OCI-LY7 (cell line): ENCODE data around the gene ZNF626. TPM values are rescaled to one million over a fixed set of nuclear protein-coding genes. Genes with fewer than 3 reads are reported as not detected.

ENCODE experiments used
- BruUV-seq: library from RNA; stranded (reverse); fragments of 400-500 nt; replicated peaks from 2 replicates; lab custom pipeline; 2021; lab: Mats Ljungman, UMichigan
- CTCF ChIA-PET: fragments of 300-600 bp; sonication (Branson Sonifier 250); formaldehyde crosslinking; loops from one replicate; lab custom pipeline; 2022; ENCODE audit warnings: antibody characterized with exemption; ENCODE audit not compliant: unreplicated experiment; lab: Charles Lee
- POLR2A ChIA-PET: fragments of 300-600 bp; sonication (Branson Sonifier 250); formaldehyde crosslinking; loops from one replicate; lab custom pipeline; 2022; ENCODE audit warnings: antibody characterized with exemption; lab: Charles Lee
- DNase-seq: peaks from one replicate; pipeline ENCODE4 v3.0.0-alpha.2; 2015; ENCODE audit warnings: low spot score
- H2AFZ ChIP-seq: fragments of 200-600 bp; sonication (generic), shearing (Covaris generic); 2 replicates; pipeline ENCODE4 v1.6.1; 2014; ENCODE audit warnings: mild to moderate bottlenecking, antibody characterized with exemption, low read length, moderate library complexity
- H3K27ac ChIP-seq: fragments of 200-600 bp; sonication (generic); 2 replicates; pipeline ENCODE4 v1.5.1; 2014; ENCODE audit warnings: mixed run types, low read depth, mild to moderate bottlenecking, moderate library complexity, low read length, inconsistent platforms; ENCODE audit not compliant: poor library complexity, severe bottlenecking
- H3K36me3 ChIP-seq: fragments of 200-600 bp; sonication (generic); 2 replicates; pipeline ENCODE4 v1.6.1; 2014; ENCODE audit warnings: mild to moderate bottlenecking, antibody characterized with exemption, low read length, moderate library complexity, mixed read lengths; ENCODE audit not compliant: insufficient read depth
- H3K4me1 ChIP-seq: fragments of 200-600 bp; sonication (generic); 2 replicates; pipeline ENCODE4 v1.5.1; 2014; ENCODE audit warnings: mild to moderate bottlenecking, low read length; ENCODE audit not compliant: insufficient read depth, poor library complexity, severe bottlenecking
- H3K4me2 ChIP-seq: fragments of 200-600 bp; sonication (generic); 2 replicates; pipeline ENCODE4 v1.6.1; 2014; ENCODE audit warnings: mild to moderate bottlenecking, low read length
- H3K4me3 ChIP-seq: fragments of 200-600 bp; sonication (generic); 2 replicates; pipeline ENCODE4 v1.5.1; 2014; ENCODE audit warnings: mild to moderate bottlenecking, low read depth, low read length; ENCODE audit not compliant: poor library complexity, severe bottlenecking
- H3K79me2 ChIP-seq: fragments of 200-600 bp; sonication (generic); 2 replicates; pipeline ENCODE4 v1.6.1; 2016; ENCODE audit warnings: low read depth, mild to moderate bottlenecking, low read length, moderate library complexity, mixed read lengths; ENCODE audit not compliant: insufficient read depth
- H3K9me2 ChIP-seq: fragments of 200-600 bp; sonication (generic); 2 replicates; pipeline ENCODE4 v1.6.1; 2016; ENCODE audit warnings: mild to moderate bottlenecking, low read length, mixed read lengths; ENCODE audit not compliant: insufficient read depth
- H3K9me3 ChIP-seq: fragments of 200-600 bp; sonication (generic); 2 replicates; pipeline ENCODE4 v1.6.1; 2014; ENCODE audit warnings: mild to moderate bottlenecking, mixed run types, low read length, mixed read lengths
- H4K20me1 ChIP-seq: fragments of 200-600 bp; sonication (generic); 2 replicates; pipeline ENCODE4 v1.6.1; 2014; ENCODE audit warnings: mild to moderate bottlenecking, antibody characterized with exemption, low read length, moderate library complexity, mixed read lengths; ENCODE audit not compliant: insufficient read depth
- CTCF ChIP-seq: fragments of 200-600 bp; sonication (generic); conservative IDR thresholded peaks from 2 replicates; pipeline ENCODE4 v1.5.1; 2014; ENCODE audit warnings: mild to moderate bottlenecking, antibody characterized with exemption, low read length, moderate library complexity, mixed read lengths
- EZH2phosphoT487 ChIP-seq: fragments of 200-600 bp; sonication (generic); IDR thresholded peaks from 2 replicates; pipeline ENCODE4 v1.6.1; 2018; ENCODE audit warnings: low read depth, borderline replicate concordance, mild to moderate bottlenecking, mixed run types, antibody characterized with exemption, low read length, moderate library complexity, mixed read lengths
- intact Hi-C: fragments of 100-400 bp; cut with micrococcal nuclease; formaldehyde crosslinking; loops from one replicate; pipeline ENCODE4 v1.10.0; 2022; ENCODE audit not compliant: unreplicated experiment
- total RNA-seq, 2 experiments: library from RNA; depleted of rRNA in 1 of 2; stranded (reverse); fragments of >200 nt in 1 of 2; shearing (Covaris generic) in 1 of 2; gene quantifications; 2 replicates each; pipeline ENCODE4 v1.2.3, GENCODE V29; 2014 to 2022

The ZNF626 gene
- total RNA-seq, 2 experiments from 2014 or later, result 3.3 to 4.5 TPM

- Histone ChIP-seq H3K36me3 (peaks cover 24% of the 10 kb centered on the region), H3K4me2 (no peak overlapping the region), H3K79me2 (peaks cover 25% of the 10 kb centered on the region; the same call in 1 of the 2 replicates), H3K4me1 (peaks cover 5% of the 10 kb centered on the region), H3K4me3 (no peak overlapping the region), H3K27ac (no peak overlapping the region), H2AFZ (no peak overlapping the region), H4K20me1 (no peaks in the 10 kb centered on the region), H3K9me3 (no peaks in the 10 kb centered on the region), H3K9me2 (no peaks in the 10 kb centered on the region)
- DNase-seq, result no peak
- ChIA-PET CTCF (no interaction called here), POLR2A (interaction anchor here (0.5 to 1.1 kb wide), 4 partner anchors 43 to 113 kb away, joined by 3 to 6 read pairs (median 4); partner anchors contain the start of gene ZNF737)
- no TSS peak for BruUV-seq
- intact Hi-C loops, result no loop called here
- TF ChIP-seq EZH2phosphoT487 (no peak), CTCF (no peak)
These were observed 1.2 kb upstream of the ZNF626 start for GRCh38 chr19:20662421-20663105.

- no peak overlapping the region for H3K27ac ChIP-seq
- no peak for DNase-seq
- peaks cover 32% of the 10 kb centered on the region; the same call in 1 of the 2 replicates for H3K79me2 ChIP-seq
- peak overlapping the region; percentile 53 for H3K4me2 ChIP-seq
- no peaks in the 10 kb centered on the region for H4K20me1 ChIP-seq
- ChIA-PET CTCF (no interaction called here), POLR2A (interaction anchor here (0.6 to 1.6 kb wide), 4 partner anchors 8 to 250 kb away, joined by 3 to 4 read pairs (median 3); partner anchors contain the start of gene ZNF737)
- intact Hi-C loops, result no loop called here
- TSS peak; percentile 52 for BruUV-seq
- H3K4me1 ChIP-seq, result peaks cover 5% of the 10 kb centered on the region
- peak overlapping the region; percentile 85 for H3K4me3 ChIP-seq
- no peak overlapping the region for H2AFZ ChIP-seq
- no peaks in the 10 kb centered on the region for H3K9me2 ChIP-seq
- peaks cover 40% of the 10 kb centered on the region for H3K36me3 ChIP-seq
- 0 out of 2 replicates have a peak, but pooled peaks cover 4% of the 10 kb centered on the region for H3K9me3 ChIP-seq
- TF ChIP-seq CTCF, result no peak
- TF ChIP-seq EZH2phosphoT487, result no peak
These were observed 764 bp downstream of the ZNF626 start for GRCh38 chr19:20660473-20661140.
